Left lung (tissue), 10 donors: ENCODE measurements around the gene CUX1. TPM values are rescaled to one million over a fixed set of nuclear protein-coding genes. Genes with fewer than 3 reads are reported as not detected.

Experiments
- ATAC-seq: fragments of 200-7000 bp; cut with Tn5 transposase; one replicate; pipeline ENCODE4 v1.9.1; 2020; ENCODE audit warnings: moderate library complexity
- DNase-seq, 4 donors: peaks; one replicate each; pipeline ENCODE4 v3.0.0-alpha.2; 2013 to 2020
- H3K27ac ChIP-seq, 2 donors: fragments of 200-600 bp; sonication (generic) in 1 of 2; one replicate each; pipeline versions ENCODE4 v1.5.0 to v1.8.0; 2020 to 2021
- H3K27me3 ChIP-seq, 2 donors: fragments of 200-600 bp; sonication (generic) in 1 of 2; one replicate each; pipeline versions ENCODE4 v1.5.0 to v1.8.0; 2020 to 2021
- H3K36me3 ChIP-seq, 2 donors: fragments of 200-600 bp; sonication (generic) in 1 of 2; one replicate each; pipeline versions ENCODE4 v1.5.0 to v1.8.0; 2020 to 2021
- H3K4me1 ChIP-seq, 2 donors: fragments of 200-600 bp; one replicate each; pipeline ENCODE4 v1.8.0; 2021
- H3K4me3 ChIP-seq, 2 donors: fragments of 200-600 bp; sonication (generic) in 1 of 2; one replicate each; pipeline versions ENCODE4 v1.5.0 to v1.8.0; 2020 to 2021; ENCODE audit warnings: mild to moderate bottlenecking in 1 of 2
- H3K9me3 ChIP-seq, 2 donors: fragments of 200-600 bp; sonication (generic) in 1 of 2; one replicate each; pipeline versions ENCODE4 v1.5.0 to v1.8.0; 2020 to 2021
- CTCF ChIP-seq, 2 donors: fragments of 200-600 bp; sonication (generic) in 1 of 2; IDR thresholded peaks; one replicate each; pipeline versions ENCODE4 v1.5.0 to v1.8.0; 2021; ENCODE audit warnings: antibody characterized with exemption in 2 of 2
- intact Hi-C, 2 donors: fragments of 100-400 bp; cut with DNase I; formaldehyde crosslinking; loops; one replicate each; pipeline versions ENCODE4 v1.11.2 to v1.14.2; 2022
- polyA plus RNA-seq, 6 donors: library from polyadenylated mRNA; unstranded; fragments of 120-200 nt; gene quantifications; one replicate each; pipeline ENCODE4 v1.2.1, GENCODE V29; 2013; ENCODE audit not compliant: insufficient read length in 6 of 6
- total RNA-seq, 2 donors: library from RNA; stranded (reverse); fragmentation: NEBNext Ultra II Directional; extraction: Animal tissue kit (Norgen Biotek cat#: 25700); gene quantifications; one replicate each; pipeline ENCODE4 v1.2.1, GENCODE V29; 2021
- donor health status: DM: no; HTN: yes; CAD: no.
- donor health status: DM: no; HTN: no; CAD: no.

Gene CUX1
- total and polyA plus RNA-seq, 8 donors: 86.4 to 157 (median 96.4) TPM

GRCh38 chr7:101878938-101879337 lies 61.5 kb downstream of the CUX1 start:
- H3K4me3 ChIP-seq: no peak overlapping the region
- intact Hi-C loops: no loop called here
- H3K4me1 ChIP-seq: peaks cover 28 to 48% of the 10 kb centered on the region in 2 donors
- H3K27me3 ChIP-seq: no peaks in the 10 kb centered on the region
- DNase-seq (no peak), ATAC-seq (no peak)
- TF ChIP-seq CTCF (IDR thresholded peaks at IDR 0.05): no peak
- H3K9me3 ChIP-seq: no peaks in the 10 kb centered on the region
- no peak overlapping the region for H3K27ac ChIP-seq
- H3K36me3 ChIP-seq: no peaks in the 10 kb centered on the region

- no peaks in the 10 kb centered on the region for H3K9me3 ChIP-seq
- ATAC-seq (no peak), DNase-seq (no peak)
- peaks cover 28 to 49% of the 10 kb centered on the region in 2 donors for H3K4me1 ChIP-seq
- H3K27ac ChIP-seq: no peak overlapping the region
- H3K36me3 ChIP-seq: no peaks in the 10 kb centered on the region
- intact Hi-C loops: no loop called here
- H3K27me3 ChIP-seq: no peaks in the 10 kb centered on the region
- H3K4me3 ChIP-seq: no peak overlapping the region
- no peak for TF ChIP-seq CTCF (IDR thresholded peaks at IDR 0.05)
Observed at GRCh38 chr7:101879565-101879964, 62.1 kb downstream of the CUX1 start.

- Histone ChIP-seq H3K36me3 (no peaks in the 10 kb centered on the region), H3K9me3 (no peaks in the 10 kb centered on the region), H3K27me3 (no peaks in the 10 kb centered on the region), H3K4me1 (peaks cover 28 to 58% of the 10 kb centered on the region in 2 donors), H3K27ac (peak overlapping the region in 1 of 2 donors; percentile 29), H3K4me3 (no peak overlapping the region)
- DNase-seq (no peak), ATAC-seq (no peak)
- TF ChIP-seq CTCF (IDR thresholded peaks at IDR 0.05): no peak
- intact Hi-C loops: no loop called here
Observed at GRCh38 chr7:101880282-101881054, 63.0 kb downstream of the CUX1 start.

- intact Hi-C loops: no loop called here
- peak; percentile 21 for ATAC-seq
- DNase-seq: no peak
- no peak overlapping the region for H3K4me3 ChIP-seq
- H3K36me3 ChIP-seq: no peaks in the 10 kb centered on the region
- no peak for TF ChIP-seq CTCF (IDR thresholded peaks at IDR 0.05)
- no peaks in the 10 kb centered on the region for H3K27me3 ChIP-seq
- H3K4me1 ChIP-seq: peaks cover 28 to 62% of the 10 kb centered on the region in 2 donors
- H3K9me3 ChIP-seq: no peaks in the 10 kb centered on the region
- H3K27ac ChIP-seq: peak overlapping the region; percentile 81 to 87
Observed at GRCh38 chr7:101882005-101882421, 64.6 kb downstream of the CUX1 start.

GRCh38 chr7:101882595-101883564 lies 65.5 kb downstream of the CUX1 start:
- no peaks in the 10 kb centered on the region for H3K27me3 ChIP-seq
- H3K9me3 ChIP-seq: no peaks in the 10 kb centered on the region
- intact Hi-C loops: no loop called here
- H3K27ac ChIP-seq: peak overlapping the region; percentile 81 to 87
- H3K36me3 ChIP-seq: no peaks in the 10 kb centered on the region
- H3K4me1 ChIP-seq: peaks cover 28 to 64% of the 10 kb centered on the region in 2 donors
- TF ChIP-seq CTCF (IDR thresholded peaks at IDR 0.05): no peak
- ATAC-seq: peak; percentile 90
- peak in 3 of 4 donors; percentile 66 to 90 (median 76) for DNase-seq
- no peak overlapping the region for H3K4me3 ChIP-seq
